HG02642 (cell line): ENCODE measurements around the gene FCRLB.
"Not testable (repeated sequence)": the region's sequence is repeated elsewhere in the genome, so short reads cannot be mapped to it uniquely, and the experiment has no call there.

Experiments
- ATAC-seq: cut with Tn5 transposase; IDR thresholded peaks from one replicate; pipeline ENCODE4 v1.9.1; 2021; ENCODE audit warnings: mild to moderate bottlenecking; ENCODE audit not compliant: unreplicated experiment, poor library complexity

The FCRLB gene, protein sequence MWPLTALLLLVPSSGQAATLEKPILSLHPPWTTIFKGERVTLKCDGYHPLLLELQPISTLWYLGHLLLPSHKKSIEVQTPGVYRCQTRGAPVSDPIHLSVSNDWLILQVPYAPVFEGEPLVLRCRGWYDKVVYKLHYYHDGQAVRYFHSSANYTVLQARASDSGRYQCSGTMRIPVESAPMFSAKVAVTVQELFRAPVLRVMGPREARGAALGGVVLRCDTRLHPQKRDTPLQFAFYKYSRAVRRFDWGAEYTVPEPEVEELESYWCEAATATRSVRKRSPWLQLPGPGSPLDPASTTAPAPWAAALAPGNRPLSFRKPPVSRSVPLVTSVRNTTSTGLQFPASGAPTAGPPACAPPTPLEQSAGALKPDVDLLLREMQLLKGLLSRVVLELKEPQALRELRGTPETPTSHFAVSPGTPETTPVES

DNA sequence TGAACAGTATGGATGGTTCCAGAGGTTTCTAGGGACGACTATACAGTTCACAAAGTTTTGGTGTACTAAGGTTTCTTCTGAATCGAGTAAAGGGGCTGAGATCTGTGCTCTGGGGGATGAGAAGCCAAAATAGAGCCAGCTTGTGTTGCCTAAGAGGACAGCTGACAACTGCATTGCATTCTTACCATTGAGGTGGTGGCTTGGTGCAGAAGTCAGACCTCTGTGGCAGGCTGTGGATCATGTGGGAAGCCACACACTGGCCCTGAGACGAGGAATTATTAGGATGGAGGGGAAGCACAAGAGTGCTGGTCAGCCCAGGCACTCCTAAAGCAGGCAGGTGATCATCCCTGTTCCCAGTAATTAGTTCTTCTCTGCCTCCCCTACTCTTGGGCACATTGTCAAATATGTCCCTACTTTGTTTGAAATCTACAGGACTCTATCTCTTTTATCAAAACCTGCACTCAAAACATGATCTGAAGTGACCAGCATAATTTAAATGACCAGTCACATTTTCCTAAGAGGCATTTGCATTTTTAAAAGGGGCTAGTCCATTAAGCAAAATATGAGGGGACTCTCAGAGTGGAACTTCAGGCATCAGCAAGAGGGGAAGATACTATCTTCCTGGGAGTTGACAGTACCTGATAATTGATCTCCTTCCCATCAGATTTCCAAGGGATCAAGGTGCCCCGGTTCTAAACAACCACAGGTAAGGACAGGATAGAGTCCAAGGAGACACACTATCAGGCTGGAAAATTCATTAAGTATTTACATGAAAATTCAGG is at the start of gene FCRLB:
Gene FCRLB (plus strand): TSS at position 589 of the 782 bp plus-strand sequence. CDS start 1,129 bp downstream, outside the sequence.
- ATAC-seq: no peak

DNA sequence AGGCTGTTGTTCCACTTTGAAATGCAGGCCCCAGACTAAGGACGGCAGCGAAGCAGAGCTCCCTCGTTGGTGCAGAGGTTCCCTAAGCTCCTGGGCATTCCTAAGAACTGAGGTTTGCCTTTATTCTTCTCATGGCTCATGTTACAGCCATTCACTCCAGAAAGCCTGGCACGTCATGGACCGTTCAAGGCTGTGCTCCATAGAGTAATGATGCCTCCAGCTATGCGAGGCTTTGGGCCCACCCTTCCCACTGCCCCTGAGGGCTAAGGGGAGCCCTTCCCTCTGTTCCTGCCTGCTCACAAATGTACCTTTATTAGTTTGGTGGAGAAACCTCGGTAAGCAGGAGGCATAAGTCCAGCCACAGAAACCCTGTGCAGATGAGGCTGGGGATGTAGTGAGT is 47.9 kb upstream of the FCRLB start:
- not testable (repeated sequence) for ATAC-seq

DNA sequence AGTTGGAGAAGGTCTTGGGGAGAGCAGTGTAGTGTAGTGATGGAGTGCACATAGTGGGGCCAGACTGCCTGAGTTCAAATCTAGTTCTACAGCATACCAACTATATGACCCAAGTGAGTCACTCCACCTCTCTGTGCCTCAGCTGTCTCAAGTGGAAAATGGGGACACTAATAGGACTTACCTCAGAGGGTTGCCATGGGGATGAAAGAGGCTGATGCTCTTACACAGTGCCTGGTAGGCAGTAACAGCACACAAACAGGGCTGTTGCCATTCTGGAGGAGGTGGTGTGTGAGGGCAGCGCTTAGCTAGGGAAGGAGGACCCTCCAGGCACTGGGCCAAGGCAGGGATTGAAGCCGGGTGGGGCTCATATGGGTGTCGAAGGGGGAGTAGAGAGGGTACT is 46.9 kb upstream of the FCRLB start:
- not testable (repeated sequence) for ATAC-seq

DNA sequence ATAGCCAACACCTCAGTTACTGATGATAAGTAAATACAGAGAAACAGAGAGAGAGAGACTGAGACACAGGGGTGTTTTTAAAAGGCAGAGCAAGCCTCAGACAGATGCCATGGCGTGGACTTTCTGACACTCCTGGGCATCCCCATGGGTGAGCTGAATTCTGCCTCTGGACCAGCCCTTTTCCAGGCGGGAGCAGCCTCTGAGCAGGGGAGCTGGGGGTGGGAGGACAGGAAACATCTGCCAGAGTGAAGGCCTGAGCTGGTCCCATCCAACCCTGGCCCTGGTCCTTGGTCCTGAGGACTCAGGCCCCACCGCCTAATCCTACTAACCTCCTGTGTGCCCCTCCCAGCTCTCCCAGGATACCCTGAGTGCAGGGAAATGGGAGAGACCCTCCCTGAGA is 46.4 kb upstream of the FCRLB start:
- ATAC-seq: not testable (repeated sequence)

DNA sequence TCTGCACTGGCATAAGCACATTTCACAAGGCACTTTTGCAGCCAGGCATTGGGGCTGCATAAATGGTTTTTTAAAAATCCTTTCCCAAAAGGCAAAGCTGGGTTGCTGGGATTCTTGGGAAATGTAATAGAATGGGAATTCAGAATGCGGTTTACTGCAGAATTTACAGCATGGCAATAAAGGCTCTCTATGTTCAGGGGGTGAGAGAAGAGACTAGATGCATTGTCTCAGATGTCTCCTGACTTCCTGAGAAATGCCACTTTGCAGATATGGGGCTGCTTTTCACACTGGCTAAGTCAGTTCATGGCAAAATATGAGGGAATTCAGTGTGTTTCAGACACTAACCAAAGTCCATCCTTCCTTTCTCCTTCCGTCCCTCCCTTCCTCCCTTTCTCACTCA is 44.9 kb upstream of the FCRLB start:
- ATAC-seq: no peak

DNA sequence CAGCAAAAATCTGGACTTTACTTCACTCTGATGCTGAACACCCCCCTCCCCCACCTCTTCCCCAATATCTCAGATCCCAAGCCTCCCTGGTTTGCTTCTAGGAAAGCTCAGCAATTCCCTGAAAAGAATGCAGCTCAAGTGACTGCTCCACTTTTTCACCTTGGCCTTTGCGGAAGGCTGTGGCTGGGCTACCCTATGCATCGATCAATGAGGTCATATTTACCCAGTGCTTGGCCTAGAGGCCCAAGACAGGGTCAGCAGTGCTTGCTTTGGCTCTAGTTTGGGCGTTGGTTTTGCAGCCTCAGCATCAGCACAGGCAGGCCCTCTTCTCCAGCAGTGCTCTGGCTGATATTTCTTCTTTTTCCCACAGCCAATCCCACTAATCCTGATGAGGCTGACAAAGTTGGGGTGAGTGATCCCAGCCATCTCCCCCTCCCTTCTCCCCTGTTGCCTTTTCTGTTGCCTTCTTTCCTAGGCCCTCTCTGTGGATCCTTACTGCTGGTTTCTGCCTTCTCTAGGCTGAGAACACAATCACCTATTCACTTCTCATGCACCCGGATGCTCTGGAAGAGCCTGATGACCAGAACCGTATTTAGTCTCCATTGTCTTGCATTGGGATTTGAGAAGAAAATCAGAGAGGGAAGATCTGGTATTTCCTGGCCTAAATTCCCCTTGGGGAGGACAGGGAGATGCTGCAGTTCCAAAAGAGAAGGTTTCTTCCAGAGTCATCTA is 44.2 kb upstream of the FCRLB start:
- ATAC-seq: no peak

DNA sequence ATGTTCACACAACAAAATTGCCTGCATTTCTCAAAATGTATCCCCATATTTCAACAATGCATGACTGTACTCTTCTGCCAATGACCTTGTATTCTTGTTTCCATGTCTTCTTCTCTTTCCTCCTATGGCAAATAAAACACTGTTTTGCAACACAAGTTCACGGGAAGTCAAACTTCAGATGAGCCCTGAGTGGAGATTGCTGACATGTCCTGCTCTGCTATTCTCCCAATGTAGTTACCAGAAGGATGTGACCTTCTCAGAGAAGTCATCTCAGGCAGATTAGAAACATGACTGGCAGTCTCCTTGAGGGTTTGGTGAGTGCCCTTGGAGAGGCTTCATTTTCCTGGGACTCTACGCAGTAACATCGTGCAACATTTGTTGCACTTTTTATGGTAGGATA is 42.8 kb upstream of the FCRLB start:
- no peak for ATAC-seq

DNA sequence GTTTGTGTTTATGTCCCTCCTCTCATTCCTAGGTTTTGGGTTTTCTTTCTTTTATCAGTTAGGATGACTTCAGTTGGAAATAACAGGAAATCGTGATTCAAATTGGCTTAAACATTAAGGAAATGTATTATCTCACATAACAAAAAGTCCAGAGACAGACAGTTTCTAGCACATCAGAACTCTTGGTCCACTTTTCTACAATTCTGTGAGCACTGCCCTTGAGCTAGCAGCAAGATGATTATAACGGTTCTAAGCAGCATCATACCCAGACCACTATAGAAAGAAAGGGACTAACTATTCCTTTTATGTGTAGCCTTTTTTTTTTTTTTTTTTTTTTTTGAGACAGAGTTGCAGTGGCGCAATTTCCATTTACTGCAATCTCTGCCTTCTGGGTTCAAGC is 39.5 kb upstream of the FCRLB start:
- no peak for ATAC-seq

DNA sequence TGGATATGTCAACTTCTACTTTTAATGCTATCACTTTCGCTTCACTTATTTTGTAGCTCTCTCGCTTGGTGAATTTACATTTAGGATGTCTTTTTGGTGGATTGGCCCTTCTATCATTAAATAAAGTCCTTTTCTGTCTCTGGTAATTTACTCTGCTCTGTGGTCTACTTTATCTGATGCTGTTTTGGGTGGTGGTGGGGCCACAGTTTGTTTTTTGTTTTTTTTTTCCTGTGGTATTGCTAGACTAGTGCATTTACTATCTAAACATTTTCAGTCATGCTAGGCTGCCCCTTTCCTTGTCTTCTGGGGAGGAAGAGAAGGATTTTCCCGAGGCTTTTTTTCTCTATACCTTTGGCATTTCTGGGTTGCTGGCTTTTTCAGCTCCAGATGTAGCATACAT is 32.4 kb upstream of the FCRLB start:
- ATAC-seq: no peak

DNA sequence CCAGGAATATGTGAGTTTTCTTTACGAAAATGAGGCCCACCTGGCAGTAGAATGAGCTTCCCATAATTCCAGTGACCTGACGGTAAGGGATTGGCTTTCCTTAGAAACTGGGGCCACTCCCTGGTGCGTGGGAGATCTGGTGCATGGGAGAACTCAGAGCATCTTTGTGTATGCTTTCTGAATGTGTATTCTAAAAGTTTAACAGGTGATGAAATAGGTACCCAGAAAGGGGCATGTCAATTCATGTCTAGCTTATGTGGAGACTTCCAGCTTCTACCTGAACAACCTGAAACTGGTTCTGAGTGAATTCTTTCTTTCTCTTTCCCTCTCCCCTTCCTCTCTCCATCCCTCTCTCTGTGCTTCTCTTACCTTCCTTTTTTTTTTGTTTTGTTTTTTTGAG is 29.5 kb upstream of the FCRLB start:
- no peak for ATAC-seq

DNA sequence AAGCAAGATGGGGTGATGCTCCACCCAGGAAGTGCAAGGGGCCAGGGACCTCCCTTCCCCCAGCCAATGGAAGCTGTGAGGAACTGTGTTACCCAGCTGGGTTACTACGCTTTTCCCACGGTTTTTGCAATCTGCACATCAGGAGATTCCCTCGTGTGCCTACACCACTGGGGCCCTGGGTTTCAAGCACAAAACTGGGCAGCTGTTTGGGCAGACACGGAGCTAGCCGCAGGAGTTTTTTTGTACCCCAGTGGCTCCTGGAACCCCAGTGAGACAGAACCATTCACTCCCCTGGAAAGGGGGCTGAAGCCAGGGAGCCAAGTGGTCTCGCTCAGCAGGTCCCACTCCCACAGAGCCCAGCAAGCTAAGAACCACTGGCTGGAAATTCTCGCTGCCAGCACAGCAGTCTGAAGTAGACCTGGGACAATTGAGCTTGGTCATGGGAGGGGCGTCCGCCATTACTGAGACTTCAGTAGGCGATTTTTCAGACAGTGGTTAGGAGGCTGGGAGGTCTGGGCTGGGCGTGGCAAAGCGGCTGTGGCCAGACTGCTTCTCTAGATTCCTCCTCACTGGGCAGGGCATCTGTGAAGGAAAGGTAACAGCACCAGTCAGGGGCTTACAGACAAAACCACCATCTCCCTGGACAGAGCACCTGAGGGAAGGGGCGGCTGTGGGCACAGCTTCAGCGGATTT is 28.2 kb upstream of the FCRLB start:
- ATAC-seq: not testable (repeated sequence)

DNA sequence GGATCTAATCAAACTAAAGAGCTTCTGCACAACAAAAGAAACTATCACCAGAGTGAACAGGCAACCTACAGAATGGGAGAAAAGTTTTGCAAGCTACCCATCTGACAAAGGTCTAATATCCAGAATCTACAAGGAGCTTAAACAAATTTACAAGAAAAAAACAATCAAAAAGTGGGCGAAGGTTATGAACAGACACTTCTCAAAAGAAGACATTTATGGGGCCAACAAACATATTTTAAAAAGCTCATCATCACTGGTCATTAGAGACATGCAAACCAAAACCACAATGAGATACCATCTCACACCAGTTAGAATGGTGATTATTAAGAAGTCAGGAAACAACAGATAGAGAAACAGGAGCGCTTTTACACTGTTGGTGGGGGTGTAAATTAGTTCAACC is 23.0 kb upstream of the FCRLB start:
- not testable (repeated sequence) for ATAC-seq

DNA sequence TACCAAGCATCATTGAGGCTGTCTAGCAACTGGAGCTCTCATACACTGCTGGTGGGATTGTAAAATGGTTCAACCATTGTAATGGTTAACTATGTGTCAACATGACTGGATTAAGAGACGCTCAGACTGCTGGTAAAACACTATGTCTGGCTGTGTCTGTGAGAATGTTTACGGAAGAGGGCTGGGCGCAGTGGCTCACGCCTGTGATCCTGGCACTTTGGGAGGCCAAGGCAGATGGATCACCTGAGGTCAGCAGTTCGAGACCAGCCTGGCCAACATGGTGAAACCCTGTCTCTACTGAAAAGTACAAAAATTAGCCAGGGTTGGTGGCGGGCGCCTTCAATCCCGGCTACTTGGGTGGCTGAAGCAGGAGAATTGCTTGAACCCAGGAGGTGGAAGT is 19.1 kb upstream of the FCRLB start:
- ATAC-seq: no peak

DNA sequence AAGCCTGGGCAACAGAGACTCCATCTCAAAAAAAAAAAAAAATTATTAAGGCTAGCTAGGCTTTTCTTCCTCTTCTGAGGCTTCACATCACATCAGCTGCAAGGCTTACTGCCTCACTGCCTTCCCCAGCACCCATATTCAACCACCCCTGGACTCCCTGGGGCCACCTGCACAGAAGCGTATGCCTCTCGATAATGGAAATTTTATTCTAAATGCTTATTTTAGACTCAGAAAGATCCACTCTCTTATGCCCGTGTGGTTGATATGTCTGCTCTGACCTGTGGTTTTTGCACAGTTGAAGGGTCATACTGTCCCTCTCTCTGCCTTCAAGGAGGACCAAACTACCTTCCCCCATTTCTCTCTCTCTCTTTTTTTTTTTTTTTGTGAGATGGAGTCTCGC is 15.8 kb upstream of the FCRLB start:
- no peak for ATAC-seq

DNA sequence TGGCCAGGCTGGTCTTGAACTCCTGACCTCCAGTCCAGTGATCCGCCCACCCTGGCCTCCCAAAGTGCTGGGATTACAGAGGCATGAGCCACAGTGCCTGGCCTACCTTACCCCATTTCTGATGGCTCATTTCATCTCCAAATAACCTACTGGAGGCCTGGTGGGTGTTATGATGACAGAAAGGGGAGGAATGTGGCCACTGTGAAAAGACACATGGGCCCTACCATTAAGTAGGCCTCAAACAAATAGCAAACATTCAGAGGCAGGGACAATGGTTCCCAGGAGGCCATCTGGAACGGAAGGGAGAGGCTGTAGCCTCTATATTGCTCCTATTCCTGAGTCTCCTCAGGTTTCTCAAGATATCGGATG is 15.2 kb upstream of the FCRLB start:
- peak; percentile 1 for ATAC-seq

DNA sequence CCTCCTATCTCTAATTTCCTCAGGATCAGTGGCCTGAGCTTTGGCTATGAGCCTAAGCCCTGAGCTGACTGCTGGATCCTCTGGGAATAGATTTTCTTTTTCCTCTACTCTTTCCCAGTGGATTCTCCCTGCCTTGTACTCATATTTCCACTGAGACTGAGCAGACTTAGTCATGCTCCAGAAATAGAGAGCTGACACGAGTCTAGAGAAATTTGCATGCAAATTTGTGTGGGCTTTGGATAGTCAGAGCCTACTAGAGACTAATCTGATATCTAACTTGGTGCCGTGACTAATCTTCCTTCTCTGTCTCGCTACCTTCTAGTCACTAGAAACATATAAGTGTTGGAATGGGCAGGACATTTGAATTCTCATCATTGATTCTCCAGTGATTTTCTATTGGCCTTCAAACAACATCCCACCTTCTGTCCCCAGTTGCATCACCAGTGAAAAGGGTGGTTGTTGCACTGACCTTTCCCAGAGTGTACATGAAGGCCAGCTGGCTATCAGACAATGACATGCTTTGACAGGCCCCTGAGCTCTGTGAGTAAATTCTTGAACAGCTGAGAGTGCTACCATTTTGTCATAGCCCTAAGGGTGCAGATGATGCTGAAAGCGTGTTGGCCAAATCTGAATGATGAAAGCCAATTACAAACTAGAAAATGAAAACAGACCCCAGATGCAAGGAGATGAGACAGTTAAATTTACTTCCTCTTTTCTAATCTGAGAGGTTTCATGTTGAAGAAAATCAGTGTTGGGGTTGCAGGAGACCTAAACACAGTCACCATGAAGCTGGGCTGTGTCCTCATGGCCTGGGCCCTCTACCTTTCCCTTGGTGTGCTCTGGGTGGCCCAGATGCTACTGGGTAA is 14.6 kb upstream of the FCRLB start, which contains the start of gene FCRLA:
Gene FCRLA (plus strand): TSS at position 748 of the 866 bp plus-strand sequence. CDS start 36 bp downstream, at position 784.
- ATAC-seq: peak; percentile 67

DNA sequence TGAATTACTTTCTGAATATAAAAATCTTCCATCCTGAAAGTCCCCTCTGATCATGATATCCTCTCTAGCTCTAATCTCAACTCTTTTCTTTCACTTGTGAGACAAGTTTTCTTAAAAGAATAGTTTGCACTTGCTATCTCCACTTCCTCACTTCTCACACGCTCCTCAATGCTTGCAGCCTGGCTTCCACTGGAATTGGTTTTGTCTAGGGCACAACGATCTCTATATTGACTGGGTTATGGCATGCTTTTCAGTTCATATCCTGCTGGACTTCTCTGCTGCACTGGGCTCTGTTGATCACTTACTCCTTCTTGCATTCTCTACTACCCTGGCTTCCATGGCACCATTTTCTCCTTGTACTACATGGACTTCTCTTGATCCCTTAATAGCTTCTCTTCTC is 13.8 kb upstream of the FCRLB start:
- ATAC-seq: no peak

DNA sequence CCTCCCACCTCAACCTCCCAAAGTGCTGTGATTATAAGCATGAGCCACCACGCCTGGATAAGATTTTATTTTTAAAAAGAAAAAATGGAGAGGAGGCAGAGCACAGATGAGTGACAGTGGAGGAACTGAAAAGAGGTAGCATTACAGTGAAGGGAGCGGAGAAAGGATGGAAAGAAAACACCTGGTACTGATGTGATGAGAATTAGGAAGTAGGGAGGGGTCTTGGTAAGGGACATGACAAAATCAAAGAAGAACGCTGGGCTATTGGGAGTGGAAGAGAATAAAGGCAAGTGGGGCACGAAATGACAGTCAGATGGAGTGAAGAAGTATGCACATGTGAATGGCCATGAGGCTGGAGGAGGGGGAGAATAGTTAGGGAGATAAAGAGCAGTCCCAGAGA is 12.0 kb upstream of the FCRLB start:
- ATAC-seq: no peak

DNA sequence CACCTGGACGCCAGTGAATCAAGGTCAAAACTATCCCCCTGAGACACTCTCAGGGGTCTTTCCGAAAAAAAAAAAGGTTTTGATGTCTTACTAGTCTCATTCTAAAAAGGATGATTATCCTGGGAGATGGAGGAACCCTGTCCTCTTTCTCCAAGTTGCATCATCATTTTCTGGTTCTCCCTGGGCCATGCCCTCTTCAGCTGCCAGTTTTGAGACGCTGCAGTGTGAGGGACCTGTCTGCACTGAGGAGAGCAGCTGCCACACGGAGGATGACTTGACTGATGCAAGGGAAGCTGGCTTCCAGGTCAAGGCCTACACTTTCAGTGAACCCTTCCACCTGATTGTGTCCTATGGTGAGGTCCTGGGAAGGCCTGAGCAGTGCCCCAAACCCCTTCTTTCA is 10.8 kb upstream of the FCRLB start:
- no peak for ATAC-seq
